Measurements from ENCODE around the gene GPR55.

Gene GPR55

DNA sequence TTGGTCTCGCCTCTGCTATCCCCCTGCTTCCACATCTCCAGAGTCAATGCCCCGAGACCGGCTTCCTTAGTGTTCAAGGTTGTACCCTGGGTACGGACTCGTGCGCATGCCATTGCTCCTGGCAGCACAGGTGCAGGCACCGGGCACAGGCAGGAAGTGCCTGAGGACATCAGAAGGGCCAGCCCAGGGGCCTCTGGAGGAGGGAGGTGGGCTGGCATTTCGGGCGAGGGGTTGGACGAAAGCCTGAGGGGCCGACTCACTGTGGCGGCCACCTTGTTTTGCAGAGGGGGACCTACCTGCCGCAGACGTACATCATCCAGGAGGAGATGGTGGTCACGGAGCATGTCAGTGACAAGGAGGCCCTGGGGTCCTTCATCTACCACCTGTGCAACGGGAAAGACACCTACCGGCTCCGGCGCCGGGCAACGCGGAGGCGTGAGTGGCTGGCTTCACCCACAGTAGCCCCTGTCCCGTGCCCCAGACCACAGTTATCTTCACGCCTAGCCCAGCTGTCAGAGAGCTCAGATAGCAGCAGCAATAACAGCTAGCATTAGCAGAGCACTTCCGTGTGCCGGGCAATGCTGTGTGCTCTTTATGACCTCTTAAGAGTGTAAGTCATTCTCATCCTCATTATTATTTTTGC lies 47.8 kb downstream of the GPR55 start:
- H3K27me3 ChIP-seq (replicated peaks; ENCODE audit: insufficient read depth, low read length) = no peaks in the 10 kb centered on the region
- no peak overlapping the region for H3K4me3 ChIP-seq (ENCODE audit: low read length)
- H3F3A ChIP-seq (ENCODE audit: insufficient read depth, low read length) = peaks cover 47% of the 10 kb centered on the region
- H3K36me3 ChIP-seq (replicated peaks; ENCODE audit: insufficient read depth, low read length) = peaks cover 21% of the 10 kb centered on the region
- H3K4me1 ChIP-seq (ENCODE audit: low read length) = peaks cover 26% of the 10 kb centered on the region
- H2AFZ ChIP-seq (ENCODE audit: low read length) = no peak overlapping the region
- H3K4me2 ChIP-seq (ENCODE audit: low read depth, low read length) = no peak overlapping the region
- TF ChIP-seq EZH2phosphoT487 (IDR thresholded peaks at IDR 0.05; ENCODE audit: low read length) (no peak), CTCF (IDR thresholded peaks at IDR 0.05; ENCODE audit: low read length) (no peak), EZH2 (optimal IDR thresholded peaks at IDR 0.05; ENCODE audit: low read depth, low read length) (no peak)
- DNase-seq = no peak
- H3K9me2 ChIP-seq (replicated peaks; ENCODE audit: insufficient read depth, low read length) = no peaks in the 10 kb centered on the region
- H3K9ac ChIP-seq (ENCODE audit: low read length) = no peak overlapping the region
- H3K27ac ChIP-seq (ENCODE audit: low read length) = no peak overlapping the region
- H3K9me3 ChIP-seq (replicated peaks; ENCODE audit: insufficient read depth, low read length) = no peaks in the 10 kb centered on the region
- H4K20me1 ChIP-seq (ENCODE audit: insufficient read depth, low read length) = no peaks in the 10 kb centered on the region
- peaks cover 46% of the 10 kb centered on the region for H3K79me2 ChIP-seq (ENCODE audit: low read length)

DNA sequence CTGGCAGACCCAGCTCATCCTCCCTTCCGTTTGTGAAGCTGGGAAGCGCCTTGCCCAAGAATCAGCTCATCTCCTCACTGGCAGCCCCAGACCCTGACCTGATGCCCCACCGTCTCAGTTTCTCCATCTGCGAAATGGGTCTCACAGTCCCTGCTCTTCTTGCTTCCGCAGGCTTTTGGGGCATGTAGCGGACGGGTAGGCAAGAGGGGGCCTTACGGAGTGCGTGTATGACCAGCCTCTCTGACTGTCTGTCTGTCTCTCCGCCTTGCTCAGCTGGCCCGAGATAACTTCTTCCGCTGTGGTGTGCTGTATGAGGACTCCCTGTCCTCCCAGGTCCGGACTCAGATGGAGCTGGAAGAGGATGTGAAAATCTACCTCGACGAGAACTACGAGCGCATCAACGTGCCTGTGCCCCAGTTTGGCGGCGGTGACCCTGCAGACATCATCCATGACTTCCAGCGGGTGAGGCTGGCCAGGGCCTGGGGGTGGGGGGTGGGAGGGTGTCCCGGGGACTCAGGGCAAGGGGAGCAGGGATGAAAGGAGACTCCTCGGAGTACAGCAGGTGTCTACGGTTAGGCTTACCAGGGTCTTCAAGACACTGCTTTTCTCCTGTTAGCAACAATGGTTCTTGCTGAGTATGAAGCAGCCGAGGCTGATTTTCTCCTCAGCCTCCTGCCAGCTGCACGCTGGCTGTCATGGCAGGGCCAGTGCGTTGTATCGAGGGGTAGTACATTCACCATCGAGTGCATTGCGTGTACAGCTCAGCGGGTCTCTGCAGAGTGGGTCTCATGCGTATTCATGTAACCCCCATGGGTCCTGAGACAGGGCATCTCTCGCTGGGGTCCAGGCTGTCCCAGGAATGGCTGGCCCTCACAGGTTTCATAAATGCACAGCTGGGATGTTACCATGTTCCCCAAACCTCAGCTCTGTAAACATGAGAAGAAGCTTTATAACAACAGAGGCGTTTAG lies 49.4 kb downstream of the GPR55 start:
- Histone ChIP-seq H3K4me2 (ENCODE audit: low read depth, low read length) (no peak overlapping the region), H3K27ac (ENCODE audit: low read length) (no peak overlapping the region), H4K20me1 (ENCODE audit: insufficient read depth, low read length) (no peaks in the 10 kb centered on the region), H3K36me3 (replicated peaks; ENCODE audit: insufficient read depth, low read length) (peaks cover 21% of the 10 kb centered on the region), H3K9me2 (replicated peaks; ENCODE audit: insufficient read depth, low read length) (no peaks in the 10 kb centered on the region), H3K4me1 (ENCODE audit: low read length) (peaks cover 35% of the 10 kb centered on the region), H3K4me3 (ENCODE audit: low read length) (no peak overlapping the region), H3K9me3 (replicated peaks; ENCODE audit: insufficient read depth, low read length) (no peaks in the 10 kb centered on the region), H3F3A (ENCODE audit: insufficient read depth, low read length) (peaks cover 55% of the 10 kb centered on the region), H3K79me2 (ENCODE audit: low read length) (peaks cover 62% of the 10 kb centered on the region), H3K27me3 (replicated peaks; ENCODE audit: insufficient read depth, low read length) (no peaks in the 10 kb centered on the region), H2AFZ (ENCODE audit: low read length) (no peak overlapping the region), H3K9ac (ENCODE audit: low read length) (no peak overlapping the region)
- no peak for DNase-seq
- TF ChIP-seq EZH2 (optimal IDR thresholded peaks at IDR 0.05; ENCODE audit: low read depth, low read length) (no peak), EZH2phosphoT487 (IDR thresholded peaks at IDR 0.05; ENCODE audit: low read length) (no peak), CTCF (IDR thresholded peaks at IDR 0.05; ENCODE audit: low read length) (no peak)

DNA sequence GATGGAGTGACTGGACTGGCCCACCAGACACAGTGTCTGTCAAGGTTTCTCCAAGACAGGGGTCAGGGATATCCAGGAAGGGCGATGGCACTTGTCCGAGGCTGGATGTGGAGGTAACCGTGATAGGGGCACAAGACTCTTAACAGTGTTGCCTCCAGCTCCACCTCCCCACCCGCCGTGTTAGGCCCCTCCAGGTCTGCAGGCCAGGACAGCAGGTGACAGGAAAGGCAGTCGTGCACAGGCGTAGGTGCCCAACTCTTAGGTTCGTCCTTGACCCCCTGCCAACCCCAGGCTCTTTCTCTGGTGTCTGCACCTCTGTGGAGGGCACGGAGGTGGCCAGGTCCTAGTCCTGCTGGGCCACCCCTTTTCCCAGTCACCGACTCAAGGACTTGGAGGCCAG lies 50.2 kb downstream of the GPR55 start:
- no peak overlapping the region for H3K4me3 ChIP-seq (ENCODE audit: low read length)

More for the DNA sequence above, 50.2 kb downstream of the GPR55 start:
- Histone ChIP-seq H3K36me3 (replicated peaks; ENCODE audit: insufficient read depth, low read length) (peaks cover 21% of the 10 kb centered on the region), H3K4me1 (ENCODE audit: low read length) (peaks cover 39% of the 10 kb centered on the region), H3K27me3 (replicated peaks; ENCODE audit: insufficient read depth, low read length) (no peaks in the 10 kb centered on the region), H3K9ac (ENCODE audit: low read length) (no peak overlapping the region), H3K79me2 (ENCODE audit: low read length) (peaks cover 67% of the 10 kb centered on the region), H3K4me2 (ENCODE audit: low read depth, low read length) (0 out of 2 replicates have a peak overlapping the region, but pooled peaks have one; percentile 100), H3K9me2 (replicated peaks; ENCODE audit: insufficient read depth, low read length) (no peaks in the 10 kb centered on the region), H2AFZ (ENCODE audit: low read length) (no peak overlapping the region), H3K9me3 (replicated peaks; ENCODE audit: insufficient read depth, low read length) (no peaks in the 10 kb centered on the region), H3K27ac (ENCODE audit: low read length) (peak overlapping the region; percentile 96; the same call in 1 of the 2 replicates), H4K20me1 (ENCODE audit: insufficient read depth, low read length) (no peaks in the 10 kb centered on the region), H3F3A (ENCODE audit: insufficient read depth, low read length) (peaks cover 62% of the 10 kb centered on the region)
- DNase-seq = no peak
- TF ChIP-seq EZH2phosphoT487 (IDR thresholded peaks at IDR 0.05; ENCODE audit: low read length) = no peak
- no peak for TF ChIP-seq EZH2 (optimal IDR thresholded peaks at IDR 0.05; ENCODE audit: low read depth, low read length)
- TF ChIP-seq CTCF (IDR thresholded peaks at IDR 0.05; ENCODE audit: low read length) = no peak
